ACHN (cell line): ENCODE results near the gene LIPE.

Source experiments
- DNase-seq: peaks from one replicate; pipeline ENCODE4 v3.0.0-alpha.2; 2015
- in situ Hi-C: cut with HindIII; loops from 2 replicates; pipeline ENCODE4 v1.10.0; 2017; ENCODE audit warnings: low sequenced_read_pairs, low pct_ligation_motif_present, low pct_unique_long_range_greater_than_20kb

Gene LIPE

DNA sequence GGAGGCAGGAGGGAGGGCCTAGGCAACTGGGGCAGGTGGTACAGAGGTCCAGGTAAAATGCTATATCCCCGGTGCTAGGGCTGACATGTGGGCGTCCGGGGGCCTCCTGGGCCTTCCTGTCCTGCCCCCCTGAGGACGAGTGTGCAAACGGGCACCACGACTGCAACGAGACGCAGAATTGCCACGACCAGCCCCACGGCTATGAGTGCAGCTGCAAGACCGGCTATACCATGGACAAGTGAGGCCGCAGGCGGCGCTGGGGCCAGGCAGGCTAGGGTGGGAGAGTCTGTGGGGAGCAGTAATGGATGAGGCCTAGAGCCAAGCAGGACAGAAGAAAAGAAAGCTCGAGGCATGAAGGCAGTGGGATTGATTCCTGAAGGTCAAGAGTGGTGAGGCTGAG, 58.4 kb downstream of the LIPE start:
- in situ Hi-C loops: no loop called here
- no peak for DNase-seq

DNA sequence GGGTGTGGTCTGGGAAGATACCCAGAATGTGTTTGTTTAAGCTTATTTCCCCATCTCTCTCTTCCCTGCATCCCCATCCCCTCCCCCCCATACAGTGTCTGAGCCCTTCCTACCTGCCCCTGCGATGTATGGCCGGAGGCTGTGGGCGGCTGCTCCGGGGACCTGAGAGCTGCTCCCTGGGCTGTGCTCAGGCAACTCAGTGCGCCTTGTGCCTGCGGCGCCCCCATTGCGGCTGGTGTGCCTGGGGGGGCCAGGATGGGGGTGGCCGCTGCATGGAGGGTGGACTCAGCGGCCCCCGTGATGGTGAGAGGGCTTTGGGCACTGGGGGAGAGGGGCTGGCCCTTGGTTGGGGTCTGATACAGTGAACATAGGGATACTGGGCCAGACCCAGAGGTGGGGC, 58.8 kb downstream of the LIPE start:
- in situ Hi-C loops: no loop called here
- DNase-seq: no peak

DNA sequence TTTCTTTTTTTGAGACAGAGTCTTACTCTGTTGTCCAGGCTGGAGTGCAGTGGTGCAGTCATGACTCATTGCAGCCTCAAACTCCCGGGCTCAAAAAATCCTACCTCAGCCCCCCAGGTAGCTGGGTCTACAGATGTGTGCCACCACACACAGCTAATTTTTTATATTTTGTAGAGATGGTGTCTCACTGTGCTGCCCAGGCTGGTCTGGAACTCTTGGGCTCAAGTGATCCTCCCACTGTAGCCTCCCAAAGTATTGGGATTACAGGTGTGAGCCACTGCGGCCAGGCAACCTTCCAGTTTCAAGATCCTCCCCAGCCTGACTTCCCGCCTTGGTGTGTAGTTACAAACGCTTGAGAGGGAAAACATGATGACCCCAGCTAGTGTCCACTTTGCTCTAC, 59.3 kb downstream of the LIPE start:
- DNase-seq: no peak
- in situ Hi-C loops: no loop called here

DNA sequence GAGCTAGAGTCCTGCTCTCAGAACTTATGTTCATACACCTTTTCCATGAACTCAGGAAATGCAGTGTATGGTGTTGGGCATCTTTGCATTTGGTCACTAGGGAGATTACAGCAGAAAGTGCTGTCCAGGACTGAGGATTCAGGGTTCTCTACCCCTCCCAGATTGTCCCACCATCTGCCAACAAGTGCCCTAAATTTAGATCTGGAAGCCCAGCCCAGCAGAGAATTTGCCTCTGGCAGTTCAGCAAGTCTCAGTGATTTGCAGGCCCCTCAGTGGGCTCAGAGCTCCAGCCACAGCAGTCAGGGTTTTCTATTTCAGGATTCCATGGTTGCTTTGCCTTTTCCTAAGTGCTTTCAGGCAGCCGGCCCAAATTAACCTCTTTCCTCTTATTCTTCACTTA, 60.5 kb downstream of the LIPE start:
- in situ Hi-C loops: no loop called here
- DNase-seq: no peak

DNA sequence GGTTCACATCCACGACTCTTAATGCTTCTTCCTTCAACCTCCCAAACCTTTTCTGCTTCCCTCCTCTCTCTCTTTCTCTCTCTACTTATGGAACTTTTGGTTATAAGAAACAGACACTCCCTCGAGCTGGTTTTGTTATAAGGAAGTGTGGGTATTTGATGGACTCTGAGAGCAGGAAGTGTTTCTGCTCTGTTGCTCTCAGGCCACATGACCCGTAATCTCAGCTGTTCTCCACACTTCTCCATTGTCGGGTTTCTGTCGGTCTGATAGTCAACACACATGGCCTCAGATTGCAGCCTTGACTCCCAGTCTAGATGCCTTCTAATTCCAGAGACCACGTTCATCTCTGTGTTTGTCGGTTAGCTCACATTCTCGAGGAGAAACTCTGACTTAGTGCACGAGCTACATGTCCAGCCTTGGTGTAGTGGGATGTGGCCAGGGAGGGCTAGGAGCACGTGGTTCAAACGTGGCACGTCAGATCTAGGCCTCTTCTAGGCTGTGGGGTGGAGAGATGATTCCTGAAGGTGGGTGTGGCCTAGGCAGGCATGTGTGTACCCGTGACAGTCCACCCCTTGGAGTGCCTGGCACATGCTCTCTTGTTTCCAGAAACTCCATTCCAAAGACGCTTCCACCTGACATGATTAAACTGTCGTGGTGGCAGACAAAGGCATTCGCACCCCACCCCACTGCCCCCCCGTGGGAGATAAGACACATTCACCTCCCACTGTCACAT, 63.4 kb downstream of the LIPE start:
- in situ Hi-C loops: no loop called here
- DNase-seq: no peak

DNA sequence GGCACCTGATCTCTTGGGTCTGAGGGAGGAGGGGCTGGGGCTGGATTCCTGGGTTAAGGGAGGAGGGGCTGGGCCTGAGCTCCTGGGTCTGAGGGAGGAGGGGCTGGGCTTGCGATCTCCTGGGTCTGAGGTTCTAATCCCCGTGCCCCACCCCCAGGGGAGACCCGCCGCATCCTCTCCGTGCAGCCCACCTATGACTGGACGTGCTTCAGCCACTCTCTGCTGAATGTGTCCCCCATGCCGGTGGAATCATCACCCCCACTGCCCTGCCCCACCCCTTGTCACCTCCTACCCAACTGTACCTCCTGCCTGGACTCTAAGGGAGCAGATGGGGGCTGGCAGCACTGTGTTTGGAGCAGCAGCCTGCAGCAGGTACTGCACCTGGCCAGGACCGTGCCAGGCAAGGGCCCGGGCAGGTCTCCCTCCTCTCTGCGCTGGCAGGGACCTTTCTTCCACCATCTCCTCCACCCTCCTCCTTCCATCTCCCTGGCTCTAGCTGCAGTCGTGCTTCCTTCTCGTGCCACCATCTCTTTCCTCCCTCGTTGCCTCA, 64.2 kb downstream of the LIPE start:
- in situ Hi-C loops: no loop called here
- DNase-seq: no peak

DNA sequence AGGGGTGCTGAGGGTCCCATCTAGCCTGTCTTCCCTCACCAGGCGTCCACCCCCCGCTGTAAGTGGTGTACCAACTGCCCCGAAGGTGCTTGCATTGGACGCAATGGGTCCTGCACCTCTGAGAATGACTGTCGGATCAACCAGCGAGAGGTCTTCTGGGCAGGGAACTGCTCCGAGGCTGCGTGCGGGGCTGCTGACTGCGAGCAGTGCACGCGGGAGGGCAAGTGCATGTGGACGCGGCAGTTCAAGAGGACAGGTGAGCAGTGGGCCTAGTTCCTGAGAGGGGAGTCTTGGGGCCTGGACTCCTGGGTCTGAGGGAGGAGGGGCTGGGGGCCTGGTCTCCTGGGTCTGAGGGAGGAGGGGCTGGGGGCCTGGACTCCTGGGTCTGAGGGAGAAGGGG, 64.8 kb downstream of the LIPE start:
- in situ Hi-C loops: no loop called here
- no peak for DNase-seq

DNA sequence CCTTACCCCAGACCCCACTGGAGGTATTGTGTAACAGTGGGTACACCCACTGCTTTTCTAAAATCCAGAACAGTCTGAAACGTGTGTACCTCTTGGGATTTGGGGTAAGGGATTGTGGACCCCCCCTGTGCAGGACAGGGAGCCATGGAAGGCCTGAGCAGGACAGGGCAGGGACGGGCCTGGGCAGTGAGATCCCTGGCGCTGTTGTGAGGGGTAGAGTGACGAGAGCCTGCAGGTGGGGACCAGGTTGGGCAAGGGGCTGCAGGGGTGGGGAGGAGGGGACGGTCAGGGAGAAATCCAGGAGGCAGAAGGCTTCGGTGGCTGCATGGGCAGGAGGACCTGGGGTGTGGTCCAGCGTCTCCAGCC, 65.7 kb downstream of the LIPE start:
- no peak for DNase-seq
- in situ Hi-C loops: no loop called here

DNA sequence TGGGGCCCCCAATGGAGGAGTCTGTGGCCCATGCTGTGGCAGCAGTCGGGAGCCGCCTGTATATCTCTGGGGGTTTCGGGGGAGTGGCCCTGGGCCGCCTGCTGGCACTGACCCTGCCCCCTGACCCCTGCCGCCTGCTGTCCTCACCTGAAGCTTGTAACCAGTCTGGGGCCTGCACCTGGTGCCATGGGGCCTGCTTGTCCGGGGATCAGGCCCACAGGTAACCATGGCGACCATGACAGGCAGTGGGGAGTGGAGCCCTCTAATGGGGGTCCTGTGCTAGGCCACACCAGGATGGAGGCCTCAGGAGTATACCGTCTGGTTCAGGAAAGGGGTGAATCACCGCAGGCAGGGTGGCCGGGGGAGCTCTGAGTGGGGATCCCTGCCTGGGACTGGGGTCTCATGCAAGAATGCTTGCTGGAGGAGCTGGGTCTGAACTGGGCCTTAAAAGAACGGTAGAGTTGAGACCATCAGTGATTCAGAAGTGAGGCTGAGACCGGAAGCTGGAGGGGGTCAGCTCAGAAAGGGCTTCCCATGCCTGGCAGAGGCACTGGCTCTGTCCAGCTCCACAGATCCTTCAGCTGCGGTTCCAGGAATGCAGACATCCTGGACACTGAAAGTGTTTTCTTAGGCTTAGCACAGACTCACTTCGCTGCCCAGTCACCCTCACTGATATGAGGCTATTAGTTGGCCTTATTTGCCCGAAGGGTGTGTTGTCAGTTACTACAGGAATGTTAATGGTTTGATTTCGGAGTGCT, 66.2 kb downstream of the LIPE start:
- in situ Hi-C loops: no loop called here
- no peak for DNase-seq

DNA sequence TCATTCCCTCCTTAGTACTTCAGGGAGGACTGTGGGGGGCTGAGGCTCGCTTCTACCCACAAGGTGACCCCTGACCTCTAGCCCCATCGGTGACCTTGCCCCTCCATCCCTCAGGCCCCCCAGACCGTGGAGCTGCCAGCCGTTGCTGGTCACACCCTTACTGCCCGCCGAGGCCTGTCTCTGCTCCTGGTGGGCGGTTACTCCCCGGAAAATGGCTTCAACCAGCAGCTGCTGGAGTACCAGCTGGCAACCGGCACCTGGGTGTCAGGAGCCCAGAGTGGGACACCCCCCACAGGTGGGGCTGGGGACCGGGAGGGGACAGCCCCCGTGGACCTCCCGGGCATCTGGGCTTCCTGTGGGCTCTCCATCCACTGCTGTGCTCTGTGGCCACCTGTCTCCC, 69.9 kb downstream of the LIPE start:
- no peak for DNase-seq
- in situ Hi-C loops: no loop called here

DNA sequence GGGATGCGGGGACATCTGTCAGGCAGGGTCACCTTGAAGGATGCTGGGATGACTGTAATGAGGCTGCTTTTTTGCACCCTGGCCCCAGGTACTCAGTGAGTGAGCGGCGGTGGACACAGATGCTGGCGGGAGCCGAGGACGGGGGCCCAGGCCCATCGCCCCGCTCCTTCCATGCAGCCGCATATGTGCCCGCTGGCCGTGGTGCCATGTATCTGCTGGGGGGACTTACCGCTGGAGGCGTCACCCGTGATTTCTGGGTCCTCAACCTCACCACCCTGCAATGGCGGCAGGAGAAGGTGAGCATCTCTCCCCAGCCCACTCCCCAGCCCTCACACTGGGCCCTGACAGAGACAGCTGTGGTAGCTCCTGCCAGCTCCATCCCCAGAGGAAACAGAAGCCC, 70.5 kb downstream of the LIPE start:
- no peak for DNase-seq

DNA sequence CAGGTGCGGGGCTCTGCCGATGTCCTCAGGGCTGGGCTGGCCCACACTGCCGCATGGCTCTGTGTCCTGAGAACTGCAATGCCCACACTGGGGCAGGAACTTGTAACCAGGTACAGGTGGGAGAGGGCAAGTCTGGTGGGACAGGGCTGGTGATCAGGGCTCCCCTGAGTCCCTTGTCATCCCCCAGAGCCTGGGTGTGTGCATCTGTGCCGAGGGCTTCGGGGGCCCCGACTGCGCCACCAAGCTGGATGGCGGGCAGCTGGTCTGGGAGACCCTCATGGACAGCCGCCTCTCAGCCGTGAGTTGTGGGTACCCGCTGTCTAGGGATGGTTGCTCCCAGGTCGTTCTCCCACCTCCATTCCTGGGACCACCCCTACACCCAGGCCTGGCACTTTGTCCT, 71.3 kb downstream of the LIPE start:
- in situ Hi-C loops: no loop called here
- no peak for DNase-seq

More for the DNA sequence above, 70.5 kb downstream of the LIPE start:
- in situ Hi-C loops: no loop called here

DNA sequence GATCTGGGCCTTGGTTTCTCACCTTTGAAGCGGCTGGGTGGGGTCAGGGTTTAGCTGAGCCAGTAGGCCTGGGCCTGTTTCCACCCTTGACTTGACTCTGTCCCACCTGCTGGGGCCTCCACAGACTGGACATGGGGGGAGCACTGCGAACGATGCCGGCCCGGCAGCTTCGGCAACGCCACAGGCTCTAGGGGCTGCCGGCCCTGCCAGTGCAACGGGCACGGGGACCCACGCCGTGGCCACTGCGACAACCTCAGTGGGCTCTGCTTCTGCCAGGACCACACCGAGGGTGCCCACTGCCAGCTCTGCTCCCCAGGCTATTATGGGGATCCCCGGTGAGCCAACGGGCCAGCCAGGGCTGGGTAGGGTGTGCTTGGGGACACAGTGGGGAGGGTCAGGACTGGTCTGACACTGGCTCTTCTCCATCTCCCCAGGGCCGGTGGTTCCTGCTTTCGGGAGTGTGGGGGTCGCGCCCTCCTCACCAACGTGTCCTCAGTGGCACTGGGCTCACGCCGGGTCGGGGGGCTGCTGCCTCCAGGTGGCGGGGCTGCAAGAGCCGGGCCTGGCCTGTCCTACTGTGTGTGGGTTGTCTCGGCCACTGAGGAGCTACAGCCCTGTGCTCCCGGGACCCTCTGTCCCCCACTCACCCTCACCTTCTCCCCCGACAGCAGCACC, 73.7 kb downstream of the LIPE start:
- in situ Hi-C loops: no loop called here
- no peak for DNase-seq

DNA sequence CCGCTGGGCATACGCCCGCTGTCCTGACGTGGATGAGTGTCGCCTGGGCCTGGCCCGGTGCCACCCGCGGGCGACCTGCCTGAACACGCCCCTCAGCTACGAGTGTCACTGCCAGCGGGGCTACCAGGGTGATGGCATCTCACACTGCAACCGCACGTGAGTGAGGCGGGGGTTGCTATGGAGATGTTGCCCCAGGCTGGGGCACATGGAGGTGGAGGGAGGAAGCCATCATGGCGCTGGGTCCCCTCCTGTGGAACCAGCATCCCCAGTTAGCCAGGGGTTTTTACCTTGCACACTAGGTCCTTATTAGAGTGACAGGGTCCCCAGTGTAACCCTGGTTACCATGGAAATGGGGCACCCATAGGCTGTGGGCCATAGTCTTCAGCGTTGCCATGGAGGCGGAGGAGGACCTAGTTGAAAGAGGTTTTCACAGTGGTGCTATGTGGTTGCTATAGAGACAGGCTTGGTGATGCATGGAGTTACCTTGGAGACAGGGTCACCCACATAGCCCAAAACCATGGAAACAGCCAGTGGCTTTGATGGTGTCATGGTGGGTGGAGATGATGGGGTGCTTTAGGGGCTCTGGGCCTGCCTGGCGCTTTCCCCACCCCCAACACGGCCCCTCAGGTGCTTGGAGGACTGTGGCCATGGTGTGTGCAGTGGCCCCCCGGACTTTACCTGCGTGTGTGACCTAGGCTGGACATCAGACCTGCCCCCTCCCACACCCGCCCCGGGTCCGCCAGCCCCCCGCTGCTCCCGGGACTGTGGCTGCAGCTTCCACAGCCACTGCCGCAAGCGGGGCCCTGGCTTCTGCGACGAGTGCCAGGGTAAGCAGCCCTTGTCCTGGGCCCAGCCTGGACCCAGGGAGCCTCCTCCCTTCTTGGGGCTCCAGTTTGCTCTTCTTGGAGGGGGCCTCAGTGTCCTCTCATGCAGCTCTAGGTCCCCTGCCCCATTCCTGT, 74.6 kb downstream of the LIPE start:
- in situ Hi-C loops: no loop called here

More for the DNA sequence above, 74.6 kb downstream of the LIPE start:
- no peak for DNase-seq
